Measurements from ENCODE around the gene ESD. TPM values are rescaled to one million over a fixed set of nuclear protein-coding genes. Genes with fewer than 3 reads are reported as not detected.

Gene ESD
- total RNA-seq, 1 experiment from 2014 or later = 78.8 TPM

DNA sequence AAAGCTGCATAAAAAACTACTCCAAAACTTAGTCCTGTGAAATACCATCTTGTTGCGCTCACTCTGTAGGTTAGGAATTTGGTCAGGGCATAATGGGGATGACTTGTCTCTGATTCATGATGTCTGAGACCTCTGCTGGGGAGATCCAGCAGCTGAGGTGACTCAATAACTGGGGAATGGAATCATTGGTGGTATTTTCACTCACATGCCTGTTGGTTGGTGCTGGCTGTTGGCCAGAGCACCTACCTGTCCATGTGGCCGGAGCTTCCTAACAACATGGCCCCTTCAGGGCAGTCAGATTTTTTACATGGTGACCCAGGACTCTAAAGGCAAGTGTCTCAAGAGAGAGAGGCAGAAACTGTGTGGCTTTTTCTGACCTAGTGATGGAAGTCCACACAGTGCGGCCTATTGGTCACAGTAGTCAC lies 7.4 kb upstream of the ESD start:
- TF ChIP-seq, protein P1, sequence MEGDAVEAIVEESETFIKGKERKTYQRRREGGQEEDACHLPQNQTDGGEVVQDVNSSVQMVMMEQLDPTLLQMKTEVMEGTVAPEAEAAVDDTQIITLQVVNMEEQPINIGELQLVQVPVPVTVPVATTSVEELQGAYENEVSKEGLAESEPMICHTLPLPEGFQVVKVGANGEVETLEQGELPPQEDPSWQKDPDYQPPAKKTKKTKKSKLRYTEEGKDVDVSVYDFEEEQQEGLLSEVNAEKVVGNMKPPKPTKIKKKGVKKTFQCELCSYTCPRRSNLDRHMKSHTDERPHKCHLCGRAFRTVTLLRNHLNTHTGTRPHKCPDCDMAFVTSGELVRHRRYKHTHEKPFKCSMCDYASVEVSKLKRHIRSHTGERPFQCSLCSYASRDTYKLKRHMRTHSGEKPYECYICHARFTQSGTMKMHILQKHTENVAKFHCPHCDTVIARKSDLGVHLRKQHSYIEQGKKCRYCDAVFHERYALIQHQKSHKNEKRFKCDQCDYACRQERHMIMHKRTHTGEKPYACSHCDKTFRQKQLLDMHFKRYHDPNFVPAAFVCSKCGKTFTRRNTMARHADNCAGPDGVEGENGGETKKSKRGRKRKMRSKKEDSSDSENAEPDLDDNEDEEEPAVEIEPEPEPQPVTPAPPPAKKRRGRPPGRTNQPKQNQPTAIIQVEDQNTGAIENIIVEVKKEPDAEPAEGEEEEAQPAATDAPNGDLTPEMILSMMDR (conservative IDR thresholded peaks at IDR 0.05) = no peak
- Histone ChIP-seq H3K23me2 (ENCODE audit: insufficient read length, low read depth, low read length, poor library complexity, severe bottlenecking) (no peaks in the 10 kb centered on the region), H4K91ac (ENCODE audit: insufficient read length, low read depth, low read length) (no peak overlapping the region), H3K56ac (ENCODE audit: insufficient read length, low read depth, low read length) (no peak overlapping the region), H3K4me2 (ENCODE audit: insufficient read depth, insufficient read length, low read length) (no peak overlapping the region), H3K27ac (ENCODE audit: insufficient read length, low read depth, low read length) (no peak overlapping the region), H3K27me3 (ENCODE audit: insufficient read depth, low read length) (no peaks in the 10 kb centered on the region), H3K23ac (ENCODE audit: insufficient read length, low read depth, low read length) (no peak overlapping the region), H3K79me2 (ENCODE audit: insufficient read depth, low read length) (no peaks in the 10 kb centered on the region), H2BK12ac (ENCODE audit: insufficient read length, low read depth, low read length) (no peak overlapping the region), H2BK15ac (ENCODE audit: low read depth, low read length) (no peak overlapping the region), H2AFZ (ENCODE audit: low read length) (no peak overlapping the region), H3K4me1 (ENCODE audit: insufficient read depth, low read length) (no peaks in the 10 kb centered on the region), H3K4ac (ENCODE audit: low read depth, low read length) (no peak overlapping the region), H3K9me3 (ENCODE audit: control insufficient read depth, low read depth, low read length) (no peaks in the 10 kb centered on the region), H3K9ac (ENCODE audit: extremely low read depth, insufficient read length, low read length) (no peak overlapping the region), H3K18ac (ENCODE audit: insufficient read length, low read depth, low read length) (no peak overlapping the region), H3K14ac (ENCODE audit: insufficient read depth, low read length) (no peak overlapping the region), H3K79me1 (ENCODE audit: insufficient read depth, low read depth, low read length, poor library complexity, severe bottlenecking) (no peaks in the 10 kb centered on the region), H4K5ac (ENCODE audit: insufficient read length, low read depth, low read length) (no peak overlapping the region), H2BK120ac (ENCODE audit: low read depth, low read length, poor library complexity, severe bottlenecking) (no peak overlapping the region), H4K20me1 (ENCODE audit: control insufficient read depth, insufficient read depth, insufficient read length) (no peaks in the 10 kb centered on the region), H2BK5ac (ENCODE audit: insufficient read length, low read length) (no peak overlapping the region), H2BK20ac (ENCODE audit: low read depth, low read length, poor library complexity, severe bottlenecking) (no peak overlapping the region), H3T11ph (ENCODE audit: low read length) (no peak overlapping the region), H4K8ac (replicated peaks; ENCODE audit: insufficient read length, low read depth, low read length) (no peak overlapping the region), H2AK5ac (ENCODE audit: insufficient read length, low read length) (no peak overlapping the region)
- WGBS (ENCODE audit: extremely low coverage, insufficient read length, low lambda C conversion rate) = no CpG with 5 or more reads among the region's 3 CpGs
- Mint-ChIP-seq H3K27ac (no peak overlapping the region), H3K36me3 (ENCODE audit: insufficient read depth in 1 of 3, low read depth in 3 of 3) (no peaks in the 10 kb centered on the region), H3K27me3 (ENCODE audit: low read depth) (no peaks in the 10 kb centered on the region), H3K4me3 (no peak overlapping the region), H3K4me1 (no peaks in the 10 kb centered on the region), H3K9me3 (no peaks in the 10 kb centered on the region)
- DNase-seq = no peak
